RWPE2 (cell line): Measurements from ENCODE around the gene VILL.
"Not testable (repeated sequence)": the region's sequence is repeated elsewhere in the genome, so short reads cannot be mapped to it uniquely, and the experiment has no call there.

Source experiments
- ATAC-seq: fragments of 200-7000 bp; cut with Tn5 transposase; 3 replicates; pipeline ENCODE4 v1.9.1; 2021; ENCODE audit warnings: low read depth
- DNase-seq: peaks from one replicate; pipeline ENCODE4 v3.0.0-alpha.2; 2020; ENCODE audit warnings: low spot score
- H3K27ac ChIP-seq: fragments of 450-650 bp; 2 replicates; pipeline ENCODE4 v1.5.1; 2017; ENCODE audit warnings: mild to moderate bottlenecking; ENCODE audit not compliant: poor library complexity, severe bottlenecking
- H3K27me3 ChIP-seq: fragments of 250-450 bp; sonication (Bioruptor Pico); 2 replicates; pipeline ENCODE4 v1.5.1; 2021; ENCODE audit warnings: mild to moderate bottlenecking, moderate library complexity; ENCODE audit not compliant: insufficient read depth, poor library complexity, severe bottlenecking
- H3K36me3 ChIP-seq: fragments of 250-450 bp; sonication (Bioruptor Pico); 2 replicates; pipeline ENCODE4 v1.5.1; 2020; ENCODE audit warnings: low read depth, mild to moderate bottlenecking, moderate library complexity
- H3K4me1 ChIP-seq: fragments of 250-450 bp; sonication (Bioruptor Pico); 2 replicates; pipeline ENCODE4 v1.5.1; 2021; ENCODE audit warnings: mild to moderate bottlenecking, moderate library complexity; ENCODE audit not compliant: insufficient read depth, poor library complexity, severe bottlenecking
- H3K4me3 ChIP-seq: fragments of 250-450 bp; sonication (Bioruptor Pico); 2 replicates; pipeline ENCODE4 v1.5.1; 2021; ENCODE audit warnings: mild to moderate bottlenecking, moderate library complexity; ENCODE audit not compliant: severe bottlenecking
- H3K9me3 ChIP-seq: fragments of 250-450 bp; sonication (Bioruptor Pico); 2 replicates; pipeline ENCODE4 v1.5.1; 2021; ENCODE audit warnings: mild to moderate bottlenecking, moderate library complexity; ENCODE audit not compliant: severe bottlenecking
- CTCF ChIP-seq: fragments of 450-650 bp; IDR thresholded peaks from one replicate; pipeline ENCODE4 v1.5.1; 2017; ENCODE audit warnings: mild to moderate bottlenecking, moderate library complexity; ENCODE audit not compliant: poor library complexity, severe bottlenecking

VILL gene

GRCh38 chr3:37987315-37987697, 3.3 kb upstream of the VILL start:
- Histone ChIP-seq H3K4me3 (no peak overlapping the region), H3K27ac (no peak overlapping the region), H3K36me3 (no peaks in the 10 kb centered on the region; the same call in 1 of the 2 replicates), H3K9me3 (no peaks in the 10 kb centered on the region), H3K27me3 (no peaks in the 10 kb centered on the region), H3K4me1 (peaks cover under 1% of the 10 kb centered on the region)
- TF ChIP-seq CTCF: no peak
- DNase-seq: no peak
- ATAC-seq: no peak

GRCh38 chr3:37987751-37988179, 2.8 kb upstream of the VILL start:
- H3K4me3 ChIP-seq: no peak overlapping the region
- no peaks in the 10 kb centered on the region for H3K36me3 ChIP-seq
- DNase-seq (no peak), ATAC-seq (no peak)
- no peak overlapping the region for H3K27ac ChIP-seq
- H3K4me1 ChIP-seq: peaks cover 5% of the 10 kb centered on the region
- no peaks in the 10 kb centered on the region for H3K9me3 ChIP-seq
- no peaks in the 10 kb centered on the region for H3K27me3 ChIP-seq
- TF ChIP-seq CTCF: no peak

GRCh38 chr3:37988376-37988775, 2.2 kb upstream of the VILL start:
- H3K27ac ChIP-seq, H3K4me3 ChIP-seq, DNase-seq, H3K27me3 ChIP-seq, H3K4me1 ChIP-seq, H3K9me3 ChIP-seq, H3K36me3 ChIP-seq, ATAC-seq: not testable (repeated sequence)

- ATAC-seq (no peak), DNase-seq (no peak)
- Histone ChIP-seq H3K27me3 (no peaks in the 10 kb centered on the region), H3K27ac (no peak overlapping the region), H3K4me3 (no peak overlapping the region), H3K4me1 (peaks cover 8% of the 10 kb centered on the region), H3K9me3 (no peaks in the 10 kb centered on the region), H3K36me3 (no peaks in the 10 kb centered on the region)
- no peak for TF ChIP-seq CTCF
Measured at GRCh38 chr3:37988931-37989525, 1.6 kb upstream of the VILL start.

GRCh38 chr3:37989821-37990480, 635 bp upstream of the VILL start:
- H3K4me1 ChIP-seq: peaks cover 8% of the 10 kb centered on the region
- no peak for DNase-seq
- H3K4me3 ChIP-seq: no peak overlapping the region
- H3K9me3 ChIP-seq: no peaks in the 10 kb centered on the region
- TF ChIP-seq CTCF: no peak
- no peak for ATAC-seq
- H3K27me3 ChIP-seq: no peaks in the 10 kb centered on the region
- no peaks in the 10 kb centered on the region for H3K36me3 ChIP-seq
- no peak overlapping the region for H3K27ac ChIP-seq
